ENCODE results near the gene RXFP4.

The RXFP4 gene

GRCh38 chr1:155942578-155943141 is 1.2 kb downstream of the RXFP4 start:
- POLR2A ChIA-PET, result no interaction called here
- no peaks in the 10 kb centered on the region for H3K9me3 ChIP-seq (ENCODE audit: control extremely low read depth in 1 of 5, control insufficient read depth in 4 of 5, insufficient read depth in 2 of 5, low read depth in 1 of 5, low read length in 4 of 5)
- CTCF ChIA-PET, result interaction anchor here (1.0 to 4.1 kb wide), 8 partner anchors 9 to 123 kb away, joined by 3 to 19 read pairs (median 4); partner anchors contain the start of gene ARHGEF2
- peaks cover 7 to 58% (median 48%) of the 10 kb centered on the region in 4 experiments for H3K4me1 ChIP-seq (ENCODE audit: control extremely low read depth in 1 of 4, control insufficient read depth in 4 of 4, insufficient read depth in 4 of 4, low read length in 3 of 4)
- H3K27ac ChIP-seq (ENCODE audit: insufficient read depth in 1 of 2, low read depth in 1 of 2, low read length in 2 of 2, poor library complexity in 1 of 2, severe bottlenecking in 2 of 2), result no peak overlapping the region
- H3K4me3 ChIP-seq (ENCODE audit: control insufficient read depth in 1 of 7, extremely low read depth in 1 of 7, insufficient read depth in 4 of 7, low read depth in 2 of 7, low read length in 6 of 7), result no peak overlapping the region
- 93% methylated on average over 9 of the region's 11 CpGs for WGBS (ENCODE audit: insufficient coverage)
- no peaks in the 10 kb centered on the region for H3K27me3 ChIP-seq (replicated peaks in 2 of 5; ENCODE audit: control insufficient read depth in 4 of 5, insufficient read depth in 5 of 5, low read length in 4 of 5)
- DNase-seq, result no peak
- H3K36me3 ChIP-seq (ENCODE audit: control insufficient read depth in 4 of 4, insufficient read depth in 4 of 4, low read length in 3 of 4), result peaks cover 2 to 22% (median 18%) of the 10 kb centered on the region in 4 experiments

- ChIA-PET POLR2A (no interaction called here), CTCF (interaction anchor here (0.9 to 4.1 kb wide), 5 partner anchors 12 to 45 kb away, joined by 3 to 19 read pairs (median 4); partner anchors contain the start of gene ARHGEF2)
- Histone ChIP-seq H3K36me3 (ENCODE audit: control insufficient read depth in 4 of 4, insufficient read depth in 4 of 4, low read length in 3 of 4) (peaks cover 2 to 34% (median 28%) of the 10 kb centered on the region in 4 experiments), H3K27me3 (replicated peaks in 2 of 5; ENCODE audit: control insufficient read depth in 4 of 5, insufficient read depth in 5 of 5, low read length in 4 of 5) (no peaks in the 10 kb centered on the region), H3K9me3 (ENCODE audit: control extremely low read depth in 1 of 5, control insufficient read depth in 4 of 5, insufficient read depth in 2 of 5, low read depth in 1 of 5, low read length in 4 of 5) (no peaks in the 10 kb centered on the region), H3K27ac (ENCODE audit: insufficient read depth in 1 of 2, low read depth in 1 of 2, low read length in 2 of 2, poor library complexity in 1 of 2, severe bottlenecking in 2 of 2) (no peak overlapping the region), H3K4me1 (ENCODE audit: control extremely low read depth in 1 of 4, control insufficient read depth in 4 of 4, insufficient read depth in 4 of 4, low read length in 3 of 4) (peaks cover 7 to 58% (median 49%) of the 10 kb centered on the region in 4 experiments), H3K4me3 (ENCODE audit: control insufficient read depth in 1 of 7, extremely low read depth in 1 of 7, insufficient read depth in 4 of 7, low read depth in 2 of 7, low read length in 6 of 7) (no peak overlapping the region)
- DNase-seq, result peak in 2 of 3 donors; percentile 34 to 40
- 52% methylated on average over 4 of the region's 6 CpGs for WGBS (ENCODE audit: insufficient coverage)
Observed at GRCh38 chr1:155944444-155944799, 3.0 kb downstream of the RXFP4 start.

GRCh38 chr1:155946633-155947219 is 5.3 kb downstream of the RXFP4 start:
- no peak for DNase-seq
- peaks cover 6 to 54% (median 48%) of the 10 kb centered on the region in 4 experiments for H3K36me3 ChIP-seq (ENCODE audit: control insufficient read depth in 4 of 4, insufficient read depth in 4 of 4, low read length in 3 of 4)
- no peaks in the 10 kb centered on the region for H3K27me3 ChIP-seq (replicated peaks in 2 of 5; ENCODE audit: control insufficient read depth in 4 of 5, insufficient read depth in 5 of 5, low read length in 4 of 5)
- WGBS (ENCODE audit: insufficient coverage), result 94% methylated on average over 3 of the region's 8 CpGs
- POLR2A ChIA-PET, result interaction anchor here (1.0 kb wide), 1 partner anchor 32 kb away, joined by 3 read pairs; the partner anchor contains the start of gene ARHGEF2
- H3K9me3 ChIP-seq (ENCODE audit: control extremely low read depth in 1 of 5, control insufficient read depth in 4 of 5, insufficient read depth in 2 of 5, low read depth in 1 of 5, low read length in 4 of 5), result no peaks in the 10 kb centered on the region
- CTCF ChIA-PET, result interaction anchor here (0.8 to 4.1 kb wide), 6 partner anchors 9 to 43 kb away, joined by 3 to 15 read pairs (median 4); partner anchors contain the start of genes ARHGEF2 and KHDC4
- peak overlapping the region in 1 of 2 experiments; percentile 61 for H3K27ac ChIP-seq (ENCODE audit: insufficient read depth in 1 of 2, low read depth in 1 of 2, low read length in 2 of 2, poor library complexity in 1 of 2, severe bottlenecking in 2 of 2)
- peaks cover 2 to 38% (median 29%) of the 10 kb centered on the region in 4 experiments for H3K4me1 ChIP-seq (ENCODE audit: control extremely low read depth in 1 of 4, control insufficient read depth in 4 of 4, insufficient read depth in 4 of 4, low read length in 3 of 4)
- H3K4me3 ChIP-seq (ENCODE audit: control insufficient read depth in 1 of 7, extremely low read depth in 1 of 7, insufficient read depth in 4 of 7, low read depth in 2 of 7, low read length in 6 of 7), result peak overlapping the region in 1 of 7 experiments; percentile 25

GRCh38 chr1:155947292-155947691 is 5.9 kb downstream of the RXFP4 start:
- H3K27ac ChIP-seq (ENCODE audit: insufficient read depth in 1 of 2, low read depth in 1 of 2, low read length in 2 of 2, poor library complexity in 1 of 2, severe bottlenecking in 2 of 2), result peak overlapping the region in 1 of 2 experiments; percentile 58
- peaks cover 2 to 32% (median 26%) of the 10 kb centered on the region in 4 experiments for H3K4me1 ChIP-seq (ENCODE audit: control extremely low read depth in 1 of 4, control insufficient read depth in 4 of 4, insufficient read depth in 4 of 4, low read length in 3 of 4)
- ChIA-PET CTCF (interaction anchor here (2.1 to 3.2 kb wide), 3 partner anchors 9 to 43 kb away, joined by 6 to 18 read pairs (median 14); partner anchors contain the start of gene ARHGEF2), POLR2A (no interaction called here)
- H3K9me3 ChIP-seq (ENCODE audit: control extremely low read depth in 1 of 5, control insufficient read depth in 4 of 5, insufficient read depth in 2 of 5, low read depth in 1 of 5, low read length in 4 of 5), result no peaks in the 10 kb centered on the region
- DNase-seq, result no peak
- H3K27me3 ChIP-seq (replicated peaks in 2 of 5; ENCODE audit: control insufficient read depth in 4 of 5, insufficient read depth in 5 of 5, low read length in 4 of 5), result no peaks in the 10 kb centered on the region
- 100% methylated on average over 1 of the region's 4 CpGs for WGBS (ENCODE audit: insufficient coverage)
- no peak overlapping the region for H3K4me3 ChIP-seq (ENCODE audit: control insufficient read depth in 1 of 7, extremely low read depth in 1 of 7, insufficient read depth in 4 of 7, low read depth in 2 of 7, low read length in 6 of 7)
- H3K36me3 ChIP-seq (ENCODE audit: control insufficient read depth in 4 of 4, insufficient read depth in 4 of 4, low read length in 3 of 4), result peaks cover 6 to 60% (median 53%) of the 10 kb centered on the region in 4 experiments

GRCh38 chr1:155947741-155948140 is 6.3 kb downstream of the RXFP4 start:
- peaks cover 2 to 31% (median 26%) of the 10 kb centered on the region in 4 experiments for H3K4me1 ChIP-seq (ENCODE audit: control extremely low read depth in 1 of 4, control insufficient read depth in 4 of 4, insufficient read depth in 4 of 4, low read length in 3 of 4)
- ChIA-PET CTCF (interaction anchor here (1.1 to 3.2 kb wide), 7 partner anchors 10 to 42 kb away, joined by 3 to 18 read pairs (median 4); partner anchors contain the start of gene ARHGEF2), POLR2A (interaction anchor here (0.8 kb wide), 1 partner anchor 30 kb away, joined by 3 read pairs; no protein-coding TSS in a partner anchor)
- no peaks in the 10 kb centered on the region for H3K9me3 ChIP-seq (ENCODE audit: control extremely low read depth in 1 of 5, control insufficient read depth in 4 of 5, insufficient read depth in 2 of 5, low read depth in 1 of 5, low read length in 4 of 5)
- H3K27ac ChIP-seq (ENCODE audit: insufficient read depth in 1 of 2, low read depth in 1 of 2, low read length in 2 of 2, poor library complexity in 1 of 2, severe bottlenecking in 2 of 2), result peak overlapping the region in 1 of 2 experiments; percentile 58
- DNase-seq, result no peak
- H3K4me3 ChIP-seq (ENCODE audit: control insufficient read depth in 1 of 7, extremely low read depth in 1 of 7, insufficient read depth in 4 of 7, low read depth in 2 of 7, low read length in 6 of 7), result no peak overlapping the region
- 99% methylated on average over 7 of the region's 8 CpGs for WGBS (ENCODE audit: insufficient coverage)
- H3K27me3 ChIP-seq (replicated peaks in 2 of 5; ENCODE audit: control insufficient read depth in 4 of 5, insufficient read depth in 5 of 5, low read length in 4 of 5), result no peaks in the 10 kb centered on the region
- H3K36me3 ChIP-seq (ENCODE audit: control insufficient read depth in 4 of 4, insufficient read depth in 4 of 4, low read length in 3 of 4), result peaks cover 6 to 64% (median 58%) of the 10 kb centered on the region in 4 experiments

GRCh38 chr1:155950829-155951228 is 9.4 kb downstream of the RXFP4 start:
- peaks cover 2 to 16% (median 15%) of the 10 kb centered on the region in 4 experiments for H3K4me1 ChIP-seq (ENCODE audit: control extremely low read depth in 1 of 4, control insufficient read depth in 4 of 4, insufficient read depth in 4 of 4, low read length in 3 of 4)
- H3K9me3 ChIP-seq (ENCODE audit: control extremely low read depth in 1 of 5, control insufficient read depth in 4 of 5, insufficient read depth in 2 of 5, low read depth in 1 of 5, low read length in 4 of 5), result no peaks in the 10 kb centered on the region
- H3K4me3 ChIP-seq (ENCODE audit: control insufficient read depth in 1 of 7, extremely low read depth in 1 of 7, insufficient read depth in 4 of 7, low read depth in 2 of 7, low read length in 6 of 7), result no peak overlapping the region
- no peak overlapping the region for H3K27ac ChIP-seq (ENCODE audit: insufficient read depth in 1 of 2, low read depth in 1 of 2, low read length in 2 of 2, poor library complexity in 1 of 2, severe bottlenecking in 2 of 2)
- H3K36me3 ChIP-seq (ENCODE audit: control insufficient read depth in 4 of 4, insufficient read depth in 4 of 4, low read length in 3 of 4), result peaks cover 16 to 88% (median 73%) of the 10 kb centered on the region in 4 experiments
- no peak for DNase-seq
- ChIA-PET POLR2A (no interaction called here), CTCF (interaction anchor here (1.2 to 4.0 kb wide), 4 partner anchors 12 to 114 kb away, joined by 3 to 18 read pairs (median 5); no protein-coding TSS in a partner anchor)
- 97% methylated on average over 23 of the region's 27 CpGs for WGBS (ENCODE audit: insufficient coverage)
- no peaks in the 10 kb centered on the region for H3K27me3 ChIP-seq (replicated peaks in 2 of 5; ENCODE audit: control insufficient read depth in 4 of 5, insufficient read depth in 5 of 5, low read length in 4 of 5)

All from common myeloid progenitor, CD34-positive (primary cell).